Activated naive CD4-positive, alpha-beta T cell treated with anti-CD3 and anti-CD28 coated beads, Interleukin-2, amount 50 U/mL, for 72 hours (primary cell): ENCODE results near the gene DUSP8. TPM values are rescaled to one million over a fixed set of nuclear protein-coding genes. Genes with fewer than 3 reads are reported as not detected.

Experiments
- ATAC-seq, 2 donors: fragments of 150-1000 bp; cut with Tn5 transposase; 2 replicates each; pipeline ENCODE4 v1.10.0; 2021; ENCODE audit warnings: mild to moderate bottlenecking in 2 of 2, moderate library complexity in 2 of 2
- DNase-seq, 2 donors: peaks; one replicate each; pipeline ENCODE4 v3.0.0; 2021 to 2022; ENCODE audit warnings: low spot score in 2 of 2
- H3K27ac Mint-ChIP-seq, 2 donors: one replicate each; pipeline ENCODE4 v1.8.0; 2022; ENCODE audit warnings: mild to moderate bottlenecking in 2 of 2, mixed read lengths in 2 of 2
- H3K36me3 Mint-ChIP-seq, 2 donors: one replicate each; pipeline ENCODE4 v1.8.0; 2022; ENCODE audit warnings: mixed read lengths in 2 of 2
- H3K9me3 Mint-ChIP-seq, 2 donors: one replicate each; pipeline ENCODE4 v1.8.0; 2022; ENCODE audit warnings: mixed read lengths in 2 of 2
- total RNA-seq, 2 donors: library from RNA; stranded (reverse); gene quantifications; one replicate each; pipeline ENCODE4 v1.2.3, GENCODE V29; 2022

The DUSP8 gene
- total RNA-seq, 2 donors from 2014 or later, result 1.1 TPM

DNA sequence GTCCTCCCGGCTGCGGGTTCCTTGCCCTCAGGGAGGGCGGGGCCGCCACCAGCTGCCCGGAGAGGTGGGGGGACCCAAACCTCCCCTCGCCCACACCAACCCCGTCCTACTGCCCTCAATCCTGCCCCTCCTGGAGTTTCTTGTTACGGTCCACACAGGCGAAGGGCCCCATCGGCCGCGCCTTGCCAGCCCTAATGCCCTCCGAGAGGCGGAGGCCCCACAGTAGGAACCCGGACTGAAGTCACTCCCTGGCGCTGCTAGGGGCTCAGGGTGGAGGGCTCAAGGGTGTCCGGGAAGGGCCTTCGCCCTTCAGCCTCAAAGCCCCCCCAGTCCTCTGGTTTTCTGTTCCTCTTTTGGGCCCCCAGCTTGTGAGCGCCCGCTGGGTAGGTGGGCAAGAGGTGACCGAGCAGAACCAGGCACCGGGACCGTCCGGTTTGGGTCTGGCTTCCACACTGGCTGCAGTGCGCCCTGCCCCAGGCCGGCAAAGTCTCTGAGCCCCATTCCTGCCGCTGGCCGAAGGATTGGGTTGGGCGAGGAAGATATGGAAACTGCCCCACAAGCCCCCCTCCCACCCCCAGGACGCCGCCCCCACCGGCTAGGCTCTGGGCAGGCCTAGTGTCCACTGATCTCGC, 24.5 kb downstream of the DUSP8 start:
- no peaks in the 10 kb centered on the region for H3K9me3 Mint-ChIP-seq
- DNase-seq (no peak), ATAC-seq (peak in 1 of 2 donors; percentile 13)
- no peaks in the 10 kb centered on the region for H3K36me3 Mint-ChIP-seq
- H3K27ac Mint-ChIP-seq, result no peak overlapping the region

DNA sequence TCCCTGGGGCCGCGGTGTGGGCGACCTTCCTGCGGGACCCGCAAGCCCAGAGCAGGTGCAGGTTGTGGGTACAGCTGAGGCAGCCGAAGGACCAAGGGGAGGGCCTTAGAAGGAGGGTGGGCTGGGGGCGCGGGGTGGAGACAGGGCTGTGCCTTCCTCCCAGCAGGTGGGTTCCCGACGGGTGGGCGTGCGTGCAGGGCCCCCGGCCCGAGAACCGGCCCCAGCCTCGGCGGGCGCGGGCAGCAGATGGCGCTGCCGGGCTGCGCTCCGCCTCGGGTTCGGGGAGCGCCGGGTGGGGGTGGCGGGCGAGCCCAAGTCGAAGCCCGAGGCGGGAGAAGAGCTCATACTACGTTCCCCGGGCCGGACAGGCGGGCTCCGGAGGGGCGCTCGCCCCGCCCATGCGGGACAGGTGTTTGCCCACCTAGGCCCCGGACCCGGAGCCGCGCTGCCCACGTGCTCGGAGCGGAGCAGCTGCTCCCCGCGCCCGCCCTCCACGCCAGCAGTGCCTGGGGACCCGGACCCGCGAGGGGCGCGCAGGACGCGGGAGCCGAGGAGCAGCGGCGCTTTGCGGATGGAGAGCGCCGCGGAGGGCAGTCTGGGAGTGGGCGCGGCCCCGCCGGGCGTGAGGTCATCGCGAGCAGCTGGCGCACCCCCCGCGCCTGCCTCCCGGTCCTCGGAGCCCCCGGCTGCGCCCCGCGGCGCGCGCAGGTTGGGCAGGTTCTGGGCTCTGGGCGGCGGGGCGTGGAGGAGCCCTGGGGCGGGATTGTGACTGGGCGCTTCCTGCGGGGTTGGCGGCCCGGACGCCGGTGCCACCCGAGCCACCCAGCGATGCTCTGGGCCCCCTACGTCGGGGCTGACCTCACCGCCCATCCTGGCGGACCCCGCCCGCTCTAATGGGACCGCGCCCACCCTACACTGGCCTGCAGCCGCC, 25.3 kb downstream of the DUSP8 start:
- H3K27ac Mint-ChIP-seq, result no peak overlapping the region
- ATAC-seq (peak; percentile 61 to 80), DNase-seq (peak in 1 of 2 donors; percentile 62)
- no peaks in the 10 kb centered on the region for H3K9me3 Mint-ChIP-seq
- no peaks in the 10 kb centered on the region for H3K36me3 Mint-ChIP-seq

DNA sequence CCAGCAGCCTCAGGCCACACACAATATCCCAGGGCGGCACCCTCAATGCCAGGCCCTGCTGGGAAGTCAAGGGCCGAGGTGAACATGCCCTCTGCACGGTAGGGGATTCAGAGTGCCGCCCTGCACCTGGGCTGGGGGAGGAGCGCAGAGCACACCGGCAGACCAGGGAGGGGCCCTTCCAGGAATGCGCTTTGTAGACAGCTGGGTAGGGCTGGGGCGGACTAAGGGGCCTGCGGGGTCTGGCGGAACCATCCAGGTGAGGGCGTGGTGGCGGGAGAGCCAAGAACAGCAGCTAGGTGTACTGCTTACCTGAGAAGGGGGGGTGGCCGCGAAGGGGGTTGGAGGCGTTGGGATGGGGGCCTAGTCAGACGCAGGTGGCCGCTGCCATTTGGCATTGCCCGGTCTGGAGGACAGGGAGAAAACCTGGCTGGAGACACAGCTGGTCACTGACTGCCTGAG, 26.0 kb downstream of the DUSP8 start:
- H3K27ac Mint-ChIP-seq, result no peak overlapping the region
- no peak for ATAC-seq
- no peaks in the 10 kb centered on the region for H3K9me3 Mint-ChIP-seq
- no peaks in the 10 kb centered on the region for H3K36me3 Mint-ChIP-seq
- DNase-seq, result no peak

DNA sequence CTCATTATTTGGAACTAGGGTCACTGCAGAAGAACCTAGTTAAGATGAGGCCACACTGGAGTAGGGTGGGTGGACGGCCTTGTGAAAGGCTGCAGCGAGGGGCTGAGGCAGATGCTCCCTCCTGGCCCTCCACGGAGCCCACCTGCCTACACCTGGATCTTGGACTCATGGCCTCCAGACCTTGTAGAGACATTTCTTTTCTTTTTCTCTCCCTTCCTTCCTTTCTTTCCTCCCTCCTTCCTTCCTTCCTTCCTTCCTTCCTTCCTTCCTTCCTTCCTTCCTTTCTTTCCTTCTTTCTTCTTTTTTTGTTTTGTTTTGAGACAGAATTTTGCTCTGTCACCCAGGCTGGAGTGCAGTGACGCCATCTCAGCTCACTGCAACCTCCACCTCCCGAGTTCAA, 26.6 kb downstream of the DUSP8 start:
- DNase-seq, result no peak
- H3K27ac Mint-ChIP-seq, result no peak overlapping the region
- no peak for ATAC-seq
- H3K36me3 Mint-ChIP-seq, result no peaks in the 10 kb centered on the region
- H3K9me3 Mint-ChIP-seq, result no peaks in the 10 kb centered on the region

DNA sequence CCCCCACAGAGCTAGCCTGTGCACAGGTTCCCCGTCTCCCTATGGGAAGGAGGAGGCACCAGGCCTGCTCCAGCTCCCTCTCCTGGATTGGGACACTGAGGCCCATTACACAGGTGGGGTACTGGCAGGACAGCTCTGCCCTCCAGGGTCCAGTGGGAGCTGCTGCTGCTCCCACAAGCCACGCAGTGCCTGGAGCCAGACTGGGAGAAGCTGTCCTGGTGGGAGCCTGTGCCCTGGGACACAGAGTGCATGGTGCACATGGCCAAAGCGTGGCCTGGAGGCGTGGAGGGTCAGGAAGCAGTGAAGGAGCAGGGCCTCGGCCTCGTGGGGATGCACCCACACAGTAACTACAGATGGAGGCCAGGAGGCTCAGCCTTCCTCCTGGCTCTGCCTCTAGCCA, 27.5 kb downstream of the DUSP8 start:
- no peak overlapping the region for H3K27ac Mint-ChIP-seq
- DNase-seq, result no peak
- H3K36me3 Mint-ChIP-seq, result no peaks in the 10 kb centered on the region
- H3K9me3 Mint-ChIP-seq, result no peaks in the 10 kb centered on the region
- ATAC-seq, result no peak

DNA sequence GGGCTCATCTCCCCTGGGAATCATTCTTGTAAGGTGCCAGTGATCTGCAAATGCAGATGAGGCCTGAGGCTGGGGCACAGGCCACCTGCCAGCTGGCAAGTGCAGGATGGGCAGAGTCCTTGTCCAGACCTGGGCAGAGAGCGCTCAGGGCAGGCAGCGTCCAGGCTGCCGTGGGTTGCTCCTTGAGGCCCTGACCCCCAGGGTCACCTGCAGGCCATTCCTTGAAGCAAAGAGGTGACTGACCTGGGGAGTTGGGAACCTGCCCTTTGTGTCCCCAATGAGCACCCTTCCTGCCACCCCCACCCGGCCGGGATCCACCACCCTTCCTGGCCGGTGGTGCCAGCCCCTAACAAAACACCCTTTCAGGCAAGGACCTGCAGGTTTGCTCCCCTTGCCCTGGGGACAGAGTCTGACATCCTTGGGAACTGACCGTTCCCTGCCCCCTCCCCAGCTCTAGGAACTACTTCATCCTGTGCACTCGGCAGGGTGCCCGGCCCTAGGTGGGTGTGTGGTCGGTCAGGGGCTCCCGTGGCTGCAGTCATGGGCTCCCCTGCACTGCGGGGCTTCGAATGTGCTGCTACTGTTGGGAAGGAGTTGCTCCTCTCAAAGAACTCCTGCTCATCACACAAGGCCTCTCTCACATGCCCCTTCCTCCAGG, 28.3 kb downstream of the DUSP8 start:
- no peaks in the 10 kb centered on the region for H3K36me3 Mint-ChIP-seq
- DNase-seq, result no peak
- H3K27ac Mint-ChIP-seq, result no peak overlapping the region
- ATAC-seq, result no peak
- H3K9me3 Mint-ChIP-seq, result no peaks in the 10 kb centered on the region

DNA sequence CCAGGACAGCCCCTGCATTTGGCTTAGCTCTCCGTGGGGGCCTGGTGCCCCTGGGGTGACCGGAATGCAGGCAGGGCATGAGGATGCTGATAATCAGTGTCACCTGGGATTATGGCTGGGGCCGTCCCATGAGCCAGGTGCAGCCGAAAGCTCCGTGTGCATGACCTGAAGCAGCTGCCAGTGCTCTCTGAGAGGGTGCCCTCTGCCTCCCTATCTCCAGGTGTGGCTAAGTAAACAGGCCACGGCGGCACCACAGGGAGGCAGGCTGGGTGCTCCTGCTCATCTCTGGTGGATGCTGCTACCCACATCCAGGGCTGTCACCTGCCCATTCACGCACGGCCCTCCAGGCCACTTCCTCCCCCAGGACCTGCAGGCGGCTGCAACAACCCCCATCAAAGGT, 29.8 kb downstream of the DUSP8 start:
- Mint-ChIP-seq H3K36me3 (no peaks in the 10 kb centered on the region), H3K9me3 (no peaks in the 10 kb centered on the region), H3K27ac (no peak overlapping the region)
- DNase-seq (no peak), ATAC-seq (no peak)

DNA sequence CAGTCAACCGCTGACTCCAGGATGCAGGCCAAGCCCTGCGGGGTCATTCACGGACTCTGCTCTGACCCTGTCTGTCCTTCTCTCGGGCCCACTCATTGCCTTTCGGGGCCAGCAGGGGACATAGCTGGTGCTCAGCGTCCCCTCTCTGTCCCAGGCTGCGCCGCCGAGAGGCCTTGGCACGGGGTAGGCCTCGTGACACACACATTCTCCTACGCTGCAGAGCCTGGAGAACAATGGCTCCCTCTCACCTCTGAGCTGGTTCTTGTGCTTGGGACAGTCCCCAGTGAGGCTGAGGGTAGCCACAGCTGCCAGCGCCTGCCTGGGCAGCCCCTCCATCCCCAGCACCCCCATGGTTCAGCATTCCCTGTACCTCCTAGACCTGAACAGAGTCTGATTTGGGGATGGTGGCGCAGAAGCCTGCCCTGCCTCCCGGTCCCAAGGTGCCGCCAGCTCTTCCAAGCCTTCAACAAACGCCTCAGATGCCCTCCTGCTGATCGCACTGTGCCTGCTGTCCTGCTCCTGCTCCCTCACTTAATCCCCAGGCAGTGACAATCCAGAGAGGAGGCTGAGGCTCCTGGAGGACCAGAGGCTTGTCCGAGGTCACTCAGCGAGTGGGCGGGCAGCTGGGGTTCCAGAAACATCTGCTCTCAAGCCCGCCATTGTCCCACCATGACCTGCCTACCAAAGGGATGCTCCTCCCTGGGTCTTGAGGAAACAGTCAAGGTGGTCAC, 30.4 kb downstream of the DUSP8 start:
- peak overlapping the region in 1 of 2 donors; percentile 6 for H3K27ac Mint-ChIP-seq
- no peaks in the 10 kb centered on the region for H3K36me3 Mint-ChIP-seq
- no peaks in the 10 kb centered on the region for H3K9me3 Mint-ChIP-seq
- DNase-seq (no peak), ATAC-seq (no peak)

DNA sequence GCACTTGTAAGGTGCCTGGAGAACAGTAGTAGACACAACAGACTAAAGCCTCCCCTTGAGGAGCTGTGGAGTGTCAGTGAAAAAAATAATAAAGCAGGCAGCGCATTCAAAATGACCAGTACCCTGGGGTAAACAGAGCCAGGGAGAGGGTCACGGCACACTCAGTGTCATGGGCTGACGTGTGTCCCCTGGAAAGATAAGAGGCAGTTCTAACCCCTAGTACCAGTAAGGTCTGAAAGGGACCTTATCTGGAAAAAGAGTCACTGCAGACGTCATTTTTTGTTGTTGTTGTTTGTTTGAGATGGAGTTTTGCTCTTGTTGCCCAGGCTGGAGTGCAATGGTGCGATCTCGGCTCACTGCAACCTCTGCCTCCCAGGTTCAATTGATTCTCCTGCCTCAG, 32.0 kb downstream of the DUSP8 start:
- H3K27ac Mint-ChIP-seq, result no peak overlapping the region
- no peaks in the 10 kb centered on the region for H3K36me3 Mint-ChIP-seq
- no peaks in the 10 kb centered on the region for H3K9me3 Mint-ChIP-seq
- DNase-seq, result no peak
- ATAC-seq, result no peak

DNA sequence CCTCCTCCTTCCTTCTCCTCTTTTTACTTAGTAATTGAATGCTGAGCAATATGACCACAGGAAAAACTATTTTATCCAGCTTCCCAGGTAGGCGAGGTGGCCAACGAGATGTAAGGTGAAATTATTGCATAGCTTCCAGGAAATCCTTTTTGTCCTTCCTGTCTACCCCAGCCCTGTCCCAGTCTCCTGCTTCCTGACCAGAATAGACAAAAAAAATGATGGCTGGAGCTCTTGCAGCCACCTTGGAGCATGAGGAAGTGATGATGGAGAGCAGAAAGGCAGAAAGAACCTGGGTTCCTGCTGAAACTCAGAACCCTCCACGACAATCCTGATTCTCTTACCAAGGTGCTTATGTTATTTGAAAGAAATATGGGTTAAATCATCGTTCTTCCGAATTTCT, 33.9 kb downstream of the DUSP8 start:
- Mint-ChIP-seq H3K27ac (no peak overlapping the region), H3K9me3 (no peaks in the 10 kb centered on the region), H3K36me3 (no peaks in the 10 kb centered on the region)
- no peak for DNase-seq
- ATAC-seq, result no peak

DNA sequence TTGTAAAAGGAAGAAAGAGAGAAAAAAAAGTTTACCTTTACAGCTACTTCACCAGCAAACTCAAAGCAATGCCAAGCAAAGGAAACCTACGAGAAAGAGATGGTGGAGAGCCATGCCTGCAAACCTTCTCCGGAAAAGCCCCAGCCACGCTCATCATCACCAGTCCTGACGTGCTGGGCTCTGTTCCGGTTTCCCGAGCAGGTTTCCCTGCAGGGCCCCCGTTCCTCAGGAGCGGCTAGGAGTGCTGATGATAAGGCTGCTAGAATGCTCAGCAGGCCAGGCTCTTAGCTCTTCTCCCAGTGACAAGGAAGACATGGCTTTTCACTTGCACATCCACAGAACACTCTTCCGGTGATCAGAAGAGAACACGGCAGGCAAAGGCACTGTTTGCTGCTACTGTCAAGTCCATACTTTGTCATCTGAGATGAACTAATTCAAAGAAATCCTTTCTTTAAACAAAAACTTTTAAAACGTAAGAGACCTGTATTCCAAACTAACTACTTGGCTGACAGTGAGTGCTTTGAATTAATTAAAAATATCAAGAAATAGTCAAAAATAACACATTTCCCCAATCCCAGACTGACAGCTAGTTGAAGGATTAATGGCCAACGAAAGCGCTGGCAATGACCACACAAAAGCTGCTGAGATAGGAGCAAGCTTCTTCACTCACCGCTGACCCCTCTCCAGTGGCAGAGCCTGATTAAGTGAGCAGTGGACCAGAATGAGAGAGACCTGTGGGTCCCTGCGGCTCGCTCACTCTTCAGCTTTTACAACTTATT, 35.8 kb downstream of the DUSP8 start:
- Mint-ChIP-seq H3K9me3 (no peaks in the 10 kb centered on the region), H3K27ac (peak overlapping the region in 1 of 2 donors; percentile 55), H3K36me3 (no peaks in the 10 kb centered on the region)
- DNase-seq, result no peak
- no peak for ATAC-seq

DNA sequence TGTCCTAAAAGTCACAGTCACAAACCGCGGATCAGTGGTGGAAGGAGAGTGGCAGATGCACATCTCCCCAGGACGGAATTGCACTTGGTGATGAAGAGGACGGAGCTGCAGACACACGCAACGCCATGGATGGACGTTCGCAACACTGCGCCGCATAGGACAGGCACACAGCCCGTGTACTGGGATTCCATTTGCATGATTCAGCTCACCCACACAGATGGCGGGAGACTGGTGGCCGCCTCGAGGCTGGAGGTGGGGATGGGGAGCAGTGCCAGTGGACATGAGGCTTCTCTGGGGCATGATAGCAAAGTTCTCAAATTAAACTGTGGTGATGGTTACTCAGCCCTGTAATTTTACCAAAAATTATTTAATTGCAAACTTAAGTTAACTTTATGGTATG, 37.4 kb downstream of the DUSP8 start:
- DNase-seq (no peak), ATAC-seq (no peak)
- H3K36me3 Mint-ChIP-seq, result no peaks in the 10 kb centered on the region
- H3K27ac Mint-ChIP-seq, result no peak overlapping the region
- H3K9me3 Mint-ChIP-seq, result no peaks in the 10 kb centered on the region

DNA sequence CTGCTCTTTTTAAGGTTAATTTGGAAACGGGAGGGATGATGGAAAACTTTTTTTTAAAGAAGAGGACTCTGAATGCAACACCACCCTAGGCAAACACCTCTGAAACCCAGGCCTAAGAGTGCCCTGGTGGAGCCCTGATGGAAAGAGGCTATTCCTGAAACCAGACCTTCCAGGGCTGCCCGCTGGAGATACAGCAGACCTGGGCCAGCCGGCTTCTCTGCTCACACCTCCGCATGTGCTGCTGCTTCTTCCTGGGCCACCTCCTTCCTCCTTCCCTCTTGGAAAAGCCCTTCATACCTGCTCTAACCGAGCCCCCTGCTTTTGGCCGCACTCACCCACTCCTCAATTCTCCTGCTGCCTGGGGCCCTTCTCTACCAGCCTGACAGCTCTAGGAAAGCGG, 37.9 kb downstream of the DUSP8 start:
- DNase-seq (no peak), ATAC-seq (no peak)

DNA sequence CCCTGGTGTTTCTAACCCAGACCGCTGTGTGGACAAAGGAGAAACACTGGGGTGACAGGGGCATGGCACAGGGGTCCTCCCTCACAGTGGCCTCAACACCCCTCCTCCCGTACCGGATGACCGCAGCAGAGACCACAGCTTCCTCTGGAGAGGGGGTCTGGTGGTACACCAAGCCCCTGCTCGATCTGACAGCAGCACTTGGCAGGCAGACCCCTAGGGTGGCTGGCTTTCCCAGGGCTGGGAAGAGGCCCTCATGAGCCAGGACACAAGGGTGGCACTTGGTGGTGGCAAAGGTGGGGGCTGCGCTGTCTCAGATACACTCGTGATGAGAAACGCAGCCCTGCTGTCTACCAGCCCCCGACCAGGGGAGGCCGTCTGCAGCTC, 38.7 kb downstream of the DUSP8 start:
- H3K36me3 Mint-ChIP-seq, result no peaks in the 10 kb centered on the region
- H3K9me3 Mint-ChIP-seq, result no peaks in the 10 kb centered on the region
- DNase-seq, result no peak
- H3K27ac Mint-ChIP-seq, result no peak overlapping the region
- ATAC-seq, result no peak

More for the DNA sequence above, 37.9 kb downstream of the DUSP8 start:
- Mint-ChIP-seq H3K36me3 (no peaks in the 10 kb centered on the region), H3K27ac (no peak overlapping the region), H3K9me3 (no peaks in the 10 kb centered on the region)

DNA sequence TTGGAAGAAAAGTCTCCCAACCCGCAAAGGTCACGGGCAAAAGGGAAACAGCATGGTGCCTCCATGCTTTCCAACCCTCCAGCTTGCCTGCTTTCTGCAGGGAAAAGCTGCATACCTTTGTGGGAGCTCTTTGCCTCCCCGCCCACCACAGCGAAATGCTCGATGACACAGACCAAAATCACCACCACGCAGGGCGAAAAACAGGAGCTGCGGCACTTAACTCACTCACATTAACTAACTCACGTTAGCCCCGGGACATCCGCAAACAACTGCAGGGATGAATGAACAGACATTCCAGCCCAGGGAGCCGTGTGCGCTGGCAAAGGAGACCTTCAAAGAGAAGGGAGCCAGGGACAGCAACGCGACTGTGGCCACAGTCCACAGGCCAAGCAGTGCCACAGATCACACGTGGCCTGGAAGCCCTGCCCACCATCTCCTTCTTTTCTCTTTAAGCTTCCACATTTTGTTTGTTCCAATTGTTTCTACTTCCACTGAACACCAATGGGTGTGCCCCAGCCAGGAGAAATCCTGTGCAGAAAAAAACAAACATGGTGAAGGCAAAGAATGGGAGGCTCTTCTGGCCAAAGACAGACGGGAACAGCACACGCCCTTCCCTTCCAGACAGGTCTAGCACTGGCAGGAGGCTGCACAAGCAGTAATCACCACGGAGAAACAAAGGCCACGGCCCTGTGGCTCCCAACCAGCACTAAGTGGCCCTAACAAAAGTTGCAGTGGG, 39.3 kb downstream of the DUSP8 start:
- DNase-seq, result no peak
- no peak overlapping the region for H3K27ac Mint-ChIP-seq
- no peaks in the 10 kb centered on the region for H3K36me3 Mint-ChIP-seq
- no peaks in the 10 kb centered on the region for H3K9me3 Mint-ChIP-seq
- no peak for ATAC-seq
